ENCODE data around the gene PRKN.

PRKN gene

DNA sequence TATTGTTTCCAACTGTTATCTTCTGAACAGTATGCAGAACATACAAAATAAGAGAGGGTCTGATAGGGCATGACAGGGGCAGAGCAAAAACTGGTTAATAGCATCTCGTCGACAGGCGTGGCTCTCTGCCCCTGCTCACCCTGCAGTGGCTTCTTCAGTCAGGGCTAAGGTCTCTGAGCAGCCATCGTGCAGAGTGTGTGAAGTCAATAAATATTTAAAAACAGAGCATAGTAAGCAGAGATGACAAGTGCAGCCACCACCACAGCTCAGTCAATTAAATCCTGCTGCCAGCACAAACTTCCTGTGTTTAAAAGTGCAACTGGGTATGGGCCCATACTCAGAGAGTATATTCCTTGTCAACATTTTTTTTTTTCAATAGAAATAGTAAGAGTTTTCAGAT is 1080.3 kb downstream of the PRKN start:
- no peak overlapping the region for H3K4me3 ChIP-seq (ENCODE audit: low read depth, low read length)

DNA sequence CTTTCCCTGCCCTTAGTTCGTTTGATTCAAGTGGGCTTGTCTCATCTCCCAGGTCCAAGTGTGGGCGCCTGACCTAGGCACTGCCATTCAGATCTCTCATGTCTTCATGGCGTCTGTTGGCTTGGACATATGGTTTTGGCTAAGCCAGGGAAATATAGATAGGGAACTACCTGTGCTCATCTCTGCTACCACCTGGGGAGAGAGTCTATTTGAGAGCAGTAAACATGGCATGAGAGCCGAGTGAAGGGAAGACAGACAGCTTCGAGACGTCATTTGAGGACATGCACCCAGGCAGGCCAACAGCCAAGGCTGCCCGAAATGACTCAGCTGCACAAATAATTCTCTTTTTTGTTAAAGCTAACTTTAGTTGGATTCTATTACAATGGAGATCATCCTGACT is 1083.0 kb downstream of the PRKN start:
- no peak overlapping the region for H3K4me3 ChIP-seq (ENCODE audit: low read depth, low read length)

- no peak overlapping the region for H3K4me3 ChIP-seq (ENCODE audit: low read depth, low read length)
These were observed 1086.4 kb downstream of the PRKN start for GRCh38 chr6:161641175-161641574.

GRCh38 chr6:161639772-161640171 is 1087.8 kb downstream of the PRKN start:
- H3K4me3 ChIP-seq (ENCODE audit: low read depth, low read length), result no peak overlapping the region

GRCh38 chr6:161637658-161638057 is 1089.9 kb downstream of the PRKN start:
- no peak overlapping the region for H3K4me3 ChIP-seq (ENCODE audit: low read depth, low read length)

- H3K4me3 ChIP-seq (ENCODE audit: low read depth, low read length), result no peak overlapping the region
These were observed 1090.6 kb downstream of the PRKN start for GRCh38 chr6:161636882-161637430.

- H3K4me3 ChIP-seq (ENCODE audit: low read depth, low read length), result no peak overlapping the region
These were observed 1091.6 kb downstream of the PRKN start for GRCh38 chr6:161635975-161636374.

GRCh38 chr6:161634916-161635315 is 1092.7 kb downstream of the PRKN start:
- no peak overlapping the region for H3K4me3 ChIP-seq (ENCODE audit: low read depth, low read length)

- no peak overlapping the region for H3K4me3 ChIP-seq (ENCODE audit: low read depth, low read length)
These were observed 1095.8 kb downstream of the PRKN start for GRCh38 chr6:161631676-161632194.

GRCh38 chr6:161630674-161631073 is 1096.9 kb downstream of the PRKN start:
- H3K4me3 ChIP-seq (ENCODE audit: low read depth, low read length), result no peak overlapping the region

DNA sequence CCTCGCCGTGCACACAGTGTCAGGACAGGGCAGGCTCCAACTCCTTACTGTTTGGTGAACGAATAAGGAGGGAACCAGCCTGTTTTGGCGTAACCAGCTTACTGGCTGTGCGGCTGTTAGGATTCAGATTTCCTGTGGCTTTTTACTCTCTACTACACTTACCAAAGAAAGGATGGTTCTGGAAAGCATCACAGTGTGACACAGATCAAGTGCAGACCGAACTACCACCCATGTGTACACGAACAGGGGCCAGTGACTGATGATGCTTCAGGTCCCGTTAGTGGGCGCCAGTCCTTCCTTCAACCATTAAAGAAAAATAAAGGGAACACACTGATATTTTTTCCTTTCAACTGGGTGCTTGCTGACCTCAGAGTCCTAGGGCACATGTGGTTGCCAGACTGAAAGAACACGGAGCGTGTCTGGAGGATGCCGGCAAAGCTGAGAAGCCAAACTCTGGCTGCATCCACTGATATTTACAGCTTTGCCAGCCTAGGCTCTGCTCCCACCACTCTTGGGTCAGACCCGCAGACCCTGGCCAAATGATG is 1101.4 kb downstream of the PRKN start:
- H3K4me3 ChIP-seq (ENCODE audit: low read depth, low read length), result no peak overlapping the region

DNA sequence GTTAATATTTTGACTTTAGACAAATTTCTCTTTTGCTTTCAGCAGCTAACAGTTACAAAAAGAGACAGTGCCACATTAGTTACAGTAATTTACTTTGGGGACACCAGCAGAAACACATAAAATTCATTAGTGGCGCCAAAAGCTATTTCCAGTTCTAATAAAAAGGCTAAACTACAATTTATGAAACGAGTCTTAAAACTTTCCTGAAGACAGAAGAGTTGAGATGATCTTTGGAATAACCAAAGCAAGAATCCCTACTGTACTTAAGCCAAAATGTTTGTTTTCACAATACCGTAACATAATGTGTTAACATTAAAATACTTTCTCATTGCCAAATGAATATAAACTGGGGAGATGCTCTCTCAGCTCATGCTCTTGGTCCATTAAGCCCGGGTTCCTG is 1103.5 kb downstream of the PRKN start:
- no peak overlapping the region for H3K4me3 ChIP-seq (ENCODE audit: low read depth, low read length)

DNA sequence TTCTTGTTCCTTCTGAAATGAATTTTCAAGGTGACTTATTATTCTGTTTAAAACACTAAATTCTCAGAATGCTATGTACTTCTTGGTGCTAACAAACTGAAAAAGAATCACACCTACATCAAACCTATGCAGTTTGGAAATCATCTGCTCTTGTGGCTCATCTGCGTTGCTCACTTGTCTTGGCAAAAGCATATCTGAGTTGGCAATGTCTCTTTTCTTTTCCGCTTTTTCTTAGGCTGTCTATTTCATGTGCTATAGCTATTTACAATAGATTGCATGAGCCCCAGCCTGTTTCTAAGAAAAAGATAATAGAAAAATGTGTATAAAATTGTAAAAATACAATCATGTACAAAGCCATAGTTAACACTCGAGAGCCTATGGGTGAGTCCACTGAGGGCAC is 1104.8 kb downstream of the PRKN start:
- no peak overlapping the region for H3K4me3 ChIP-seq (ENCODE audit: low read depth, low read length)

GRCh38 chr6:161618831-161619454 is 1108.6 kb downstream of the PRKN start:
- H3K4me3 ChIP-seq (ENCODE audit: low read depth, low read length), result no peak overlapping the region

GRCh38 chr6:161613711-161614110 is 1113.9 kb downstream of the PRKN start:
- no peak overlapping the region for H3K4me3 ChIP-seq (ENCODE audit: low read depth, low read length)

- H3K4me3 ChIP-seq (ENCODE audit: low read depth, low read length), result no peak overlapping the region
These were observed 1118.8 kb downstream of the PRKN start for GRCh38 chr6:161608771-161609170.

DNA sequence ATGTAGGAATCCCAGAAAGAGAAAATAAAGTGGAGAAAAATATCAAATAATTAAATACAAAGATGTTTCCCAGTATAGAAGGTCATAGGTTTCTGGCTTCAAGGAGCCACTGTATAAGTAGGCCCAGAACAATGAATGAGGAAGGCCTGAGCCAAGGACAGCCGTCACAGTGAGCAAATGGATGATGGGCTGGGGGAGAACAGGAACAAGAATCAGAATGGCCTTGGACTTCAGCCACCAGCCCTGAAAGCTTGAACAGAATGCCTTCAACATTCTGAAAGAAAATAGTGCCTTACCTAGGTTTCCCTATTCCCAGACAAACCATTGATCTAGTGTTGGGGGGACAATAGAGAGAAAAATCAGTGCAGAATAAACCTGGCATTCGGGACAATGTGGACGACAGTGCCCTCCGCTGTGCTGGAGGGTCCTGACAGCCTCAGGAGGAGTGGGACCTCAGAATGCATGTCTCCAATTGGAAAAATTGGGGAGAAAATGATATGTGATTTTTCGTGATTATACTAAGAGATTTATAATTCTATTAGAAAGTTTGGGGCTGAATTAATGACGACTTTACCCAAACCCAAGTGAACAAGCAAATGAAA is 1119.8 kb downstream of the PRKN start:
- H3K4me3 ChIP-seq (ENCODE audit: low read depth, low read length), result no peak overlapping the region

DNA sequence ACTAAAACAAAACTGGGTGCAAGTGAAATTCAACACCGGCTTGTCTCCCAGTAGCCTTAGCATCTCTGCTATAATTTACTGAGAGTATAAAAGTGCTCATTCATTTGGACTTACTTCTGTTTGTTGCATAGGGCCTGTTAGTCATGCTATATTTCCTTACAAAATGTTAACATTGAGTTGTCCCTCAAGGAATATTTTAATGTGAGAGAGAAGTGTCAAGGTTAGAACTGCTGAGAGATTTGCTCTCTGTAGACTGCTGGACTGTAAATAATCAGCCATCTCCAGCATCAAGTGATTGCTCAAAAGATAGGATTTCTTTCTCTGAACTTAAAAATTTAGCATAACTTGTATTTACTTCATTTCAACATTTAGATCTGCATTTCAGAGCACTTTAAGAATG is 1125.2 kb downstream of the PRKN start:
- H3K4me3 ChIP-seq (ENCODE audit: low read depth, low read length), result no peak overlapping the region

DNA sequence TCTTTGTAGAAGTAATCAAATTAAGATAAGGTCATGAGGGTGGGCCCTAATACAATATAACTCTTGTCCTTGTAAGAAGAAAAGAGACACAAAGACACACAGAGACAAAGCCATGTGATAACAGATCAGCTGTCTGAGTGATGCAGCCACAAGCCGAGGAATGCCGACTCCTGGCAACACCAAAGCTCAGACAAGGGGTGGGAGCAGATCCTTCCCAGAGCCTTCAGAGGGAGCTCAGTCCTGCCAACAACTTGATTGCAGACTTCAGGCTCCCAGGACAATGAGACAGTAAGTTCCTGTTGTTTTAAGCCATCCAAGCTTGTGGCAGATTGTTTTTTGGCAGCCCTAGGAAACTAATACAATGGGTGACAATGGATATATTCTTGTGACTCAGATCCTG is 1128.7 kb downstream of the PRKN start:
- H3K4me3 ChIP-seq (ENCODE audit: low read depth, low read length), result no peak overlapping the region

- H3K4me3 ChIP-seq (ENCODE audit: low read depth, low read length), result no peak overlapping the region
These were observed 1130.6 kb downstream of the PRKN start for GRCh38 chr6:161596807-161597520.

DNA sequence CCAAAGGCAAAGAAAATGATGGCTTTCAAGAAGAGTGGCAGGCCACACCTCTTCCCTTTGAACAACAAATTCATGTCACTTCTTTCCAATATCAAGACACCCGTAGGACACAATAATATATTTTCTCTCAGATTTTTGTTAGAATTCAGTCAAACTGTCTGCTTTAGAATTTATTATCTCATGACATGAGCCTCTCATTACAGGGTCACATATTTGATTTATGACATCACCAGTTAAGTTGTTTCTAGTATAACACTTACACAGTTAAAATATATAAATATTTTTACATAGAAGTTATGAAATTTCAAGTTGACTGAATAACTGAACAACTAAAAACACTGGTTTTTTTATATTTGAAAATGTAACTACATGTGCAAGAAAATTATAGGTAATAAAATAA is 1133.2 kb downstream of the PRKN start:
- no peak overlapping the region for H3K4me3 ChIP-seq (ENCODE audit: low read depth, low read length)
